ENCODE results near the gene CYP26C1. TPM values are rescaled to one million over a fixed set of nuclear protein-coding genes. Genes with fewer than 3 reads are reported as not detected.
"Not testable (repeated sequence)": the region's sequence is repeated elsewhere in the genome, so short reads cannot be mapped to it uniquely, and the experiment has no call there.

CYP26C1 gene
- total RNA-seq, 1 donor from 2014 or later = not detected

DNA sequence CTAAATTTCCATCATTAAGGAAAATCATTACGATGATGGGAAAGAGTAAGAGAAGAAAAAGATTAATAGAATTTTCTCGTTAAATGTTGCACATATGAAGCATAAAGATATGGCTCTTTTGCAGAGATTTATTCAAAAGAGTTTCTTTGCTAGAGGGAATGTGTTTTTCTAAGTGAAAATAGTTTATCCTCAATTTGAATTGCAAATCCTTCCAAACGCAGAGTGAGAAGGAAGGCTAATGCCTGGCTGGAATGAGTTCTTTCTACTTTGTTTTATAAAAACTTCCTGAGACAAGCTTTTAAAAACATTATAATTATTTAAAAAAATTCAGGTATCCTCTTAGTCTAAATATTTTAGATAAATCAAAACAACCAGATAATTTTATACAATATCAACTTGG lies 27.2 kb downstream of the CYP26C1 start:
- Histone ChIP-seq H3K27me3 (ENCODE audit: control insufficient read depth in 3 of 3, insufficient read depth in 3 of 3, low read length in 3 of 3) (no peaks in the 10 kb centered on the region), H3K4me3 (ENCODE audit: low read length in 3 of 3) (no peak overlapping the region), H3K9me3 (ENCODE audit: control insufficient read depth in 3 of 3, low read length in 3 of 3) (no peaks in the 10 kb centered on the region), H3K9ac (ENCODE audit: low read depth in 1 of 3, low read length in 3 of 3) (no peak overlapping the region), H3K27ac (ENCODE audit: low read depth, low read length) (no peak overlapping the region), H3K36me3 (ENCODE audit: control insufficient read depth in 3 of 3, insufficient read depth in 3 of 3, low read length in 3 of 3) (no peaks in the 10 kb centered on the region), H3K4me1 (ENCODE audit: control insufficient read depth in 3 of 3, insufficient read depth in 3 of 3, low read length in 3 of 3) (no peaks in the 10 kb centered on the region)

DNA sequence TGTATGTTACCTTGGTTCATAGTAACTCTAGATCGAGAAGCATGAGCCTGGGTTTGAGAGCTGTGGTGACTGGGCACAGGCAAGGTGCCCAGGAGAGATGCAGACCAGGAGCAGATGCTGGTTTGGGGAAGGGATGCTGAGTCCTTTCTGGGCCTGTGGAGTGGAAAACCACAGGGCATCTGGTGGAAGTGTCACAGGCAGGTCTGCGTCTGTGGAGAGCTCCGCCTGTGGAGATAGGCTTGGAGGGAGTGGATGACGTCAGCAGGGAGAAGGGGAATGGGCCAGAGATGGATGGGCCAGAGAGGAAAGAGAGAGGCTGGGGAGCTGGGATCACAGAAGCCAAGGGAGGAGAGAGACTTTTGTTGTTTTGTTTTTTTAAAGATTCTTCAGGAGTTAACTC lies 27.9 kb downstream of the CYP26C1 start:
- Histone ChIP-seq H3K9me3 (ENCODE audit: control insufficient read depth in 3 of 3, low read length in 3 of 3) (no peaks in the 10 kb centered on the region), H3K27ac (ENCODE audit: low read depth, low read length) (no peak overlapping the region), H3K27me3 (ENCODE audit: control insufficient read depth in 3 of 3, insufficient read depth in 3 of 3, low read length in 3 of 3) (no peaks in the 10 kb centered on the region), H3K4me3 (ENCODE audit: low read length in 3 of 3) (no peak overlapping the region), H3K9ac (ENCODE audit: low read depth in 1 of 3, low read length in 3 of 3) (no peak overlapping the region), H3K4me1 (ENCODE audit: control insufficient read depth in 3 of 3, insufficient read depth in 3 of 3, low read length in 3 of 3) (no peaks in the 10 kb centered on the region), H3K36me3 (ENCODE audit: control insufficient read depth in 3 of 3, insufficient read depth in 3 of 3, low read length in 3 of 3) (no peaks in the 10 kb centered on the region)

DNA sequence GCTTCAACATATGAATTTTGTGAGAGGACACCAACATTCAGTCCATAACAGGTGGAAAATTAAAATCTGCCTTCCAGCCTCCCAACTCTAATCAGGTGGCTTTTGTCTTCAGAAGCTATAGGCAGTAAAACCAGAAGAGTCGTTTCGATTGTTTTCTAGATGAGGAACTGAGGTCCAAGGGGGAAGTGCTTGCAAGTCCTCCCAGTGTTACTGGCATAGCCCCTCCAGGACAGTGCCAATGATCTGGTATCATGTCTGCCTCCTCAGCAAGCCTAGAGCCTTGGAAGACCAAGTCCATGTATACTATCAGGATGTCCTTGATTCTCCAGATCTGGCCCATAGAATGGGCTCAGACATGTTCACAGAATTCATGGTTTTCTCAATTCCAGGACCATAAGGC lies 30.0 kb downstream of the CYP26C1 start:
- H3K27ac ChIP-seq (ENCODE audit: low read depth, low read length) = no peak overlapping the region

DNA sequence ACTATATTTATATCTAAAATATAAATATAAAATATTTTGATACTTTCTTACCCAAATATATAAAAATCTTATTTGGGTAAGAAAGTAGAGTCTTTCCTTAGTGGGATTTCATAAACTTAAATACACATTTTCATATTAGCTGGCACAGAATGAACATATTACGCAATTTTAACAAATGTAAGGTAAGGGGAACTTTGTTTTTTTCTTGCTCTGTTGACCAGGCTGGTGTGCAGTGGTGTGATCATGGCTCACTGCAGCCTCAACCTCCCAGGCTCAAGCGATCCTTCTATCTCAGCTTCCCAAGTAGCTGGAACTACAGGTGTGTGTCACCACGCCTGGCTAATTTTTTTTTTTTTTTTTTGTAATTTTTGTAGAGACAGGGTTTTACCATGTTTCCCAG lies 31.4 kb downstream of the CYP26C1 start:
- Histone ChIP-seq H3K36me3 (ENCODE audit: control insufficient read depth in 3 of 3, insufficient read depth in 3 of 3, low read length in 3 of 3) (no peaks in the 10 kb centered on the region), H3K9ac (ENCODE audit: low read depth in 1 of 3, low read length in 3 of 3) (no peak overlapping the region), H3K27me3 (ENCODE audit: control insufficient read depth in 3 of 3, insufficient read depth in 3 of 3, low read length in 3 of 3) (no peaks in the 10 kb centered on the region), H3K4me1 (ENCODE audit: control insufficient read depth in 3 of 3, insufficient read depth in 3 of 3, low read length in 3 of 3) (no peaks in the 10 kb centered on the region), H3K4me3 (ENCODE audit: low read length in 3 of 3) (no peak overlapping the region), H3K27ac (ENCODE audit: low read depth, low read length) (no peak overlapping the region), H3K9me3 (ENCODE audit: control insufficient read depth in 3 of 3, low read length in 3 of 3) (no peaks in the 10 kb centered on the region)

More for the DNA sequence above, 30.0 kb downstream of the CYP26C1 start:
- no peaks in the 10 kb centered on the region for H3K36me3 ChIP-seq (ENCODE audit: control insufficient read depth in 3 of 3, insufficient read depth in 3 of 3, low read length in 3 of 3)
- H3K4me1 ChIP-seq (ENCODE audit: control insufficient read depth in 3 of 3, insufficient read depth in 3 of 3, low read length in 3 of 3) = no peaks in the 10 kb centered on the region
- H3K9ac ChIP-seq (ENCODE audit: low read depth in 1 of 3, low read length in 3 of 3) = no peak overlapping the region
- no peaks in the 10 kb centered on the region for H3K27me3 ChIP-seq (ENCODE audit: control insufficient read depth in 3 of 3, insufficient read depth in 3 of 3, low read length in 3 of 3)
- H3K9me3 ChIP-seq (ENCODE audit: control insufficient read depth in 3 of 3, low read length in 3 of 3) = no peaks in the 10 kb centered on the region
- no peak overlapping the region for H3K4me3 ChIP-seq (ENCODE audit: low read length in 3 of 3)

DNA sequence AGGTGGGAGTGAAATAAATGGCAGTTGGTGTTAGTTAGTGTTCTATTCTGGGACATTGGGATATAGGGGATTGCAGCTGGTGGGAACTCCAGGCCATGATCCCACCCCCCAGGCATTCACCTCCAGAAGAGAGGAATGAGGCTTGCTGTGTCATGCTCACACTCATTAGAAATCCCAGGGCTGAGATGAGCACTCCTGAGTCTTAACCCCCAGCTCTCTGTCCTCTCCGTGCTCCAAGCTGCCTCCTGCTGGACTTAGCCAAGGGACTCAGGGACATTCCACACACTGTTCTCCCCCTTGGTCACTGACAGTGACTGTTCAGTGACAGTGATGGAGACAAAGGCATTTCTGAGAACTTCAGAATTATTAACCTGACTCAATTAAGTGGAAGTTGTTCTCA lies 34.6 kb downstream of the CYP26C1 start:
- no peaks in the 10 kb centered on the region for H3K9me3 ChIP-seq (ENCODE audit: control insufficient read depth in 3 of 3, low read length in 3 of 3)
- H3K4me3 ChIP-seq (ENCODE audit: low read length in 3 of 3) = no peak overlapping the region
- H3K27me3 ChIP-seq (ENCODE audit: control insufficient read depth in 3 of 3, insufficient read depth in 3 of 3, low read length in 3 of 3) = no peaks in the 10 kb centered on the region
- no peaks in the 10 kb centered on the region for H3K4me1 ChIP-seq (ENCODE audit: control insufficient read depth in 3 of 3, insufficient read depth in 3 of 3, low read length in 3 of 3)
- H3K27ac ChIP-seq (ENCODE audit: low read depth, low read length) = no peak overlapping the region
- no peaks in the 10 kb centered on the region for H3K36me3 ChIP-seq (ENCODE audit: control insufficient read depth in 3 of 3, insufficient read depth in 3 of 3, low read length in 3 of 3)
- H3K9ac ChIP-seq (ENCODE audit: low read depth in 1 of 3, low read length in 3 of 3) = no peak overlapping the region

DNA sequence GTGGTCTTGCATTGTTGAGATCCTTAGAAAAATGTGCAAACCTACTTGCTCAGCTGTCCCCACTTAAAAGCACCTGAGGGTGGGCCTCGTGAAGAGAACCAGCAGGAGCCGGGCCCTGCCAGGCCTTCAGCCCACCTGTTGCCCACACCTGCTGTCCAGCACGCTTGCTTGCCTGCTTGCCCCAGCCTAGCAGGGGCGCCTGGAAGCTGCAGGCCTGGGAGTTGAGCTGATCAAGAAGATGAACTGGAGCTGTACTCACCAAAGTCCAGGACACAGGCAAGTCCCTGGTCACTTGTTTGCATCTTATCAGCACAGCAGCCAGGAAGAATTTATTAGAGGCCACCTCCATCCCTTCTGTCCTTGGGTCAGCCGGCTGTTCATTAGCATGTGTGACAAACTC lies 36.3 kb downstream of the CYP26C1 start:
- Histone ChIP-seq H3K4me3 (ENCODE audit: low read length in 3 of 3) (no peak overlapping the region), H3K27me3 (ENCODE audit: control insufficient read depth in 3 of 3, insufficient read depth in 3 of 3, low read length in 3 of 3) (no peaks in the 10 kb centered on the region), H3K9me3 (ENCODE audit: control insufficient read depth in 3 of 3, low read length in 3 of 3) (no peaks in the 10 kb centered on the region), H3K4me1 (ENCODE audit: control insufficient read depth in 3 of 3, insufficient read depth in 3 of 3, low read length in 3 of 3) (no peaks in the 10 kb centered on the region), H3K36me3 (ENCODE audit: control insufficient read depth in 3 of 3, insufficient read depth in 3 of 3, low read length in 3 of 3) (no peaks in the 10 kb centered on the region), H3K27ac (ENCODE audit: low read depth, low read length) (no peak overlapping the region), H3K9ac (ENCODE audit: low read depth in 1 of 3, low read length in 3 of 3) (no peak overlapping the region)

DNA sequence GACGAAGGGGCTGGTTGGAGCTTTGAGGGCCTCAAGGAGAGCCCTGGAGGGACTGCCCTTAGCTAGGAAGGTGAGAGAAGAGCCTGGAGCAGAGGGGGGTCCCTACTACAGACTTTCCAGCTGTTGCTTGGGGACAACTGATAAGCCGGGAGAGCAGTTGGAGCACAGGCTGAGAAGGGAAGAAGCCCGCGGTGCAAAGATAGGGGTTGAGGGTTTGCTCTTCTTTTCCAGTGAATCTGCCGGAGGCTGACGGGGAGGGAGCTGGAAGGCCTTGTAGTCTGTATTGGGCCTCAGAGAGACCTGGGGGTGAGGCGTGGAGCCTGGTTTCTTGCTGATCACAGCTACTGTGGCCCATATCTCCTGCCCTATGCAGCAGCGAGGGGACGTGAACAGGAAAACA lies 36.8 kb downstream of the CYP26C1 start:
- no peak overlapping the region for H3K27ac ChIP-seq (ENCODE audit: low read depth, low read length)
- H3K36me3 ChIP-seq (ENCODE audit: control insufficient read depth in 3 of 3, insufficient read depth in 3 of 3, low read length in 3 of 3) = no peaks in the 10 kb centered on the region
- H3K4me3 ChIP-seq (ENCODE audit: low read length in 3 of 3) = no peak overlapping the region
- no peak overlapping the region for H3K9ac ChIP-seq (ENCODE audit: low read depth in 1 of 3, low read length in 3 of 3)
- H3K27me3 ChIP-seq (ENCODE audit: control insufficient read depth in 3 of 3, insufficient read depth in 3 of 3, low read length in 3 of 3) = no peaks in the 10 kb centered on the region
- H3K9me3 ChIP-seq (ENCODE audit: control insufficient read depth in 3 of 3, low read length in 3 of 3) = no peaks in the 10 kb centered on the region
- no peaks in the 10 kb centered on the region for H3K4me1 ChIP-seq (ENCODE audit: control insufficient read depth in 3 of 3, insufficient read depth in 3 of 3, low read length in 3 of 3)

DNA sequence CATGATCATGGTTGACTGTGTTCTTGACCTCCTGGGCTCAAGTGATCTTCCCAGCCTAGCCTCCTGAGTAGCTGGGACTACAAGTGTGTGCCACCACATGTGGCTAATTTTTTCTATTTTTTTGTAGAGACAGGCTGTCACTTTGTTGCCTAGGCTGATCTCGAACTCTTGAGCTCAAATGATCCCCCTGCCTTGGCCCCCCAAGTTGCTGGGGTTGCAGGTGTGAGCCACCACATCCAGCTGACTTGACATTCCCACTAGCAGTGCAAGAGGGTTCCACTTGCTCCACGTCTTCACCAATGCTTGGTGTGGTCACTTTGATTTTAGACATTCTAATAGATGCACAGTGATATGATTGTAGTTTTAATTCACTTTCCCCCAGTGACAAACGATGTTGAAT lies 38.2 kb downstream of the CYP26C1 start:
- Histone ChIP-seq H3K27ac (ENCODE audit: low read depth, low read length) (no peak overlapping the region), H3K4me3 (ENCODE audit: low read length in 3 of 3) (no peak overlapping the region), H3K9ac (ENCODE audit: low read depth in 1 of 3, low read length in 3 of 3) (no peak overlapping the region), H3K4me1 (ENCODE audit: control insufficient read depth in 3 of 3, insufficient read depth in 3 of 3, low read length in 3 of 3) (no peaks in the 10 kb centered on the region), H3K36me3 (ENCODE audit: control insufficient read depth in 3 of 3, insufficient read depth in 3 of 3, low read length in 3 of 3) (no peaks in the 10 kb centered on the region), H3K9me3 (ENCODE audit: control insufficient read depth in 3 of 3, low read length in 3 of 3) (peaks cover 0 to 1% (median 0%) of the 10 kb centered on the region in 3 donors), H3K27me3 (ENCODE audit: control insufficient read depth in 3 of 3, insufficient read depth in 3 of 3, low read length in 3 of 3) (no peaks in the 10 kb centered on the region)

DNA sequence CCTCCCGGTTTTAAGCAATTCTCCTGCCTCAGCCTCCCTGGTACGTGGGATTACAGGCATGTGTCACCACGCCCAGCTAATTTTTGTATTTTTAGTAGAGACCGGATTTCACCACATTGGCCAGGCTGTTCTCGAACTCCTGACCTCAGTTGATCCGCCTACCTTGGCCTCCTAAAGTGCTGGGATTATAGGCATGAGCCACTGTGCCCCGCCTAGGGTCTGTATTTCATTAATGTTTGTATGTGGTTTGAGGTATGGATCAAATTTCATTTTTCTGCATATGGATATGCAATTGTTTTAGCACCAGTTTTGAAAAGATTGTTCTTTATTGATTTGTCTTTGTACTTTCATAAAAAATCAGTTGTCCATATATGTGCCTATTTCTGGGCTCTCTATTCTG lies 39.1 kb downstream of the CYP26C1 start:
- Histone ChIP-seq H3K9ac (ENCODE audit: low read depth in 1 of 3, low read length in 3 of 3) (no peak overlapping the region), H3K9me3 (ENCODE audit: control insufficient read depth in 3 of 3, low read length in 3 of 3) (peaks cover 0 to 4% (median 0%) of the 10 kb centered on the region in 3 donors), H3K4me1 (ENCODE audit: control insufficient read depth in 3 of 3, insufficient read depth in 3 of 3, low read length in 3 of 3) (no peaks in the 10 kb centered on the region), H3K4me3 (ENCODE audit: low read length in 3 of 3) (no peak overlapping the region), H3K36me3 (ENCODE audit: control insufficient read depth in 3 of 3, insufficient read depth in 3 of 3, low read length in 3 of 3) (no peaks in the 10 kb centered on the region), H3K27ac (ENCODE audit: low read depth, low read length) (no peak overlapping the region), H3K27me3 (ENCODE audit: control insufficient read depth in 3 of 3, insufficient read depth in 3 of 3, low read length in 3 of 3) (no peaks in the 10 kb centered on the region)

DNA sequence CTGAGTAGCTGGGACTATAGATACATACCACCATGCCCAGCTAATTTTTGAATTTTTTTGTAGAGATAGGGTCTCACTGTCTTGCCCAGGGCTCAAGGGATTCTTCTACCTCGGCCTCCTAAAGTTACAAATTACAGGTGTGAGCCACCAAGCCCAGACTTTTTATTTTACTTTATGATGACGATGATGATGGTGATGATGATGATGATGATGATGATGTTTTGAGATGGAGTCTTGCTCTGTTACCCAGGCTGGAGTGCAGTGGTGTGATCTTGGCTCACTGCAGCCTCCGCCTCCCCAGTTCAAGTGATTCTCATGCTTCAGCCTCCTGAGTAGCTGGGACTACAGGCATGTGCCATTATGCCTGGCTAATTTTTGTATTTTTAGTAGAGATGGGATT lies 40.5 kb downstream of the CYP26C1 start:
- not testable (repeated sequence) for H3K4me3 ChIP-seq (ENCODE audit: low read length in 3 of 3); H3K27ac ChIP-seq (ENCODE audit: low read depth, low read length); H3K36me3 ChIP-seq (ENCODE audit: control insufficient read depth in 3 of 3, insufficient read depth in 3 of 3, low read length in 3 of 3); H3K4me1 ChIP-seq (ENCODE audit: control insufficient read depth in 3 of 3, insufficient read depth in 3 of 3, low read length in 3 of 3); H3K9me3 ChIP-seq (ENCODE audit: control insufficient read depth in 3 of 3, low read length in 3 of 3); H3K9ac ChIP-seq (ENCODE audit: low read depth in 1 of 3, low read length in 3 of 3); H3K27me3 ChIP-seq (ENCODE audit: control insufficient read depth in 3 of 3, insufficient read depth in 3 of 3, low read length in 3 of 3)

DNA sequence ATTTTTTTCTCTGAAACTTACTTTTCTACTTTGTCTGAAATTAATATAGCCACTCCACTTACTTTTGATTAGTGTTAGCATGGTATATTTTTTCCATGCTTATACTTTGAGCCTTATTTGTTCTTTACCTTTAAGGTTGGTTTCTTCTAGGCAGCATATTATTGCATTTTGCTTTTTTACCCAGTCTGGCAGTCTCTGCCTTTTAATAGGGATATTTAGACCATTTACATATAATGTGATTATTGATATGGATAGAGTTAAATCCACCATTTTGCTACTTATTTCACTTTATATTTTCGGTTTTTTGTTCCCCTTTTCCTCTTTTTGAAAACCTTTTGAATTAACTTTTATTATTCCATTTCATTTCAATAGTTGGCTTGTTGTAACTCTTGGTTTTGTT lies 43.4 kb downstream of the CYP26C1 start:
- Histone ChIP-seq H3K4me3 (ENCODE audit: low read length in 3 of 3) (no peak overlapping the region), H3K36me3 (ENCODE audit: control insufficient read depth in 3 of 3, insufficient read depth in 3 of 3, low read length in 3 of 3) (no peaks in the 10 kb centered on the region), H3K4me1 (ENCODE audit: control insufficient read depth in 3 of 3, insufficient read depth in 3 of 3, low read length in 3 of 3) (no peaks in the 10 kb centered on the region), H3K27me3 (ENCODE audit: control insufficient read depth in 3 of 3, insufficient read depth in 3 of 3, low read length in 3 of 3) (no peaks in the 10 kb centered on the region), H3K27ac (ENCODE audit: low read depth, low read length) (no peak overlapping the region), H3K9ac (ENCODE audit: low read depth in 1 of 3, low read length in 3 of 3) (no peak overlapping the region), H3K9me3 (ENCODE audit: control insufficient read depth in 3 of 3, low read length in 3 of 3) (peaks cover 0 to 4% (median 0%) of the 10 kb centered on the region in 3 donors)

Data from skeletal muscle tissue (tissue), 4 donors.